CD4-positive, alpha-beta T cell treated with Interleukin-4 for 1 hour (primary cell): ENCODE results near the gene SNAPC1.
"Not testable (repeated sequence)": the region's sequence is repeated elsewhere in the genome, so short reads cannot be mapped to it uniquely, and the experiment has no call there.

Experiments used
- DNase-seq, 2 donors: peaks; one replicate each; pipeline ENCODE4 v3.0.0-alpha.2; 2020 to 2022

SNAPC1 gene, protein sequence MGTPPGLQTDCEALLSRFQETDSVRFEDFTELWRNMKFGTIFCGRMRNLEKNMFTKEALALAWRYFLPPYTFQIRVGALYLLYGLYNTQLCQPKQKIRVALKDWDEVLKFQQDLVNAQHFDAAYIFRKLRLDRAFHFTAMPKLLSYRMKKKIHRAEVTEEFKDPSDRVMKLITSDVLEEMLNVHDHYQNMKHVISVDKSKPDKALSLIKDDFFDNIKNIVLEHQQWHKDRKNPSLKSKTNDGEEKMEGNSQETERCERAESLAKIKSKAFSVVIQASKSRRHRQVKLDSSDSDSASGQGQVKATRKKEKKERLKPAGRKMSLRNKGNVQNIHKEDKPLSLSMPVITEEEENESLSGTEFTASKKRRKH

GRCh38 chr14:61761959-61762786 is at the start of gene SNAPC1:
Gene SNAPC1 (plus strand): TSS chr14:61762420. CDS start chr14:61762461, 41 bp downstream.
- DNase-seq, result peak; percentile 99

- no peak for DNase-seq
Measured at GRCh38 chr14:61713724-61714437, 48.3 kb upstream of the SNAPC1 start.

- DNase-seq, result no peak
Measured at GRCh38 chr14:61716956-61717355, 45.3 kb upstream of the SNAPC1 start.

- DNase-seq, result no peak
Measured at GRCh38 chr14:61718039-61718438, 44.2 kb upstream of the SNAPC1 start.

- peak in 1 of 2 donors; percentile 52 for DNase-seq
Measured at GRCh38 chr14:61719344-61720293, 42.6 kb upstream of the SNAPC1 start.

GRCh38 chr14:61720294-61720661 is 41.9 kb upstream of the SNAPC1 start:
- DNase-seq, result no peak

DNA sequence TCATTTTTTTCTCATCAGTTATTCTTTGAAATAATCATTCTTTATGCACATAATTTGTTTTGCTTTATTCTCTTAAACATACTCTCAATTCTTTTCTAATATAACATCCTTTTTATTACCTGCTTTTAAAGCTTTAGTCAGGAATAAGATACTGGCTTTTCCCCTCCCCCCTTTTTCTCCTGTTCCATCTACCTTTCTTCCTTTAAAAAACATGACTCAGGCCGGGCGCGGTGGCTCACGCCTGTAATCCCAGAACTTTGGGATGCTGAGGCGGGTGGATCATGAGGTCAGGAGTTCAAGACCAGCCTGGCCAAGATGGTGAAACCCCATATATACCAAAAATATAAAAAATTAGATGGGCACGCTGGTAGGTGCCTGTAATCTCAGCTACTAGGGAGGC is 41.5 kb upstream of the SNAPC1 start:
- DNase-seq, result no peak

DNA sequence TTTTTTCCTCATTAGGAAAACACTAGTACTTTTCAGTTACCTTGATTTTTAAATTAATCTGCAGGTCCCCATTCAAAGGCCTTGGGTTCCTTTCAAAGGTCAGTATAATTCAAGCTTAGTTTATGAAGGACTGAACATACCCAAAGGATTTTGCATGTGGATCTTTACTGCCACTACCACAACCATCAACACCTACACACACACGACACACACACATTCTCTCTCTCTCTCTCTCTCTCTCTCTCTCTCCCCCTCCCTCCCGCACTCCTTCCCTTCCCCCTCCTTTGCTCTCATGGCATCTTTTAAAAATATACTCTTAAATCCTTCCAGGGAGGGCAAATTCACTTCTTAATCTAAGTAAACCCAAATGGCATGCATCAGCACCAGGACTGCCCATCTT is 38.1 kb upstream of the SNAPC1 start:
- no peak for DNase-seq

DNA sequence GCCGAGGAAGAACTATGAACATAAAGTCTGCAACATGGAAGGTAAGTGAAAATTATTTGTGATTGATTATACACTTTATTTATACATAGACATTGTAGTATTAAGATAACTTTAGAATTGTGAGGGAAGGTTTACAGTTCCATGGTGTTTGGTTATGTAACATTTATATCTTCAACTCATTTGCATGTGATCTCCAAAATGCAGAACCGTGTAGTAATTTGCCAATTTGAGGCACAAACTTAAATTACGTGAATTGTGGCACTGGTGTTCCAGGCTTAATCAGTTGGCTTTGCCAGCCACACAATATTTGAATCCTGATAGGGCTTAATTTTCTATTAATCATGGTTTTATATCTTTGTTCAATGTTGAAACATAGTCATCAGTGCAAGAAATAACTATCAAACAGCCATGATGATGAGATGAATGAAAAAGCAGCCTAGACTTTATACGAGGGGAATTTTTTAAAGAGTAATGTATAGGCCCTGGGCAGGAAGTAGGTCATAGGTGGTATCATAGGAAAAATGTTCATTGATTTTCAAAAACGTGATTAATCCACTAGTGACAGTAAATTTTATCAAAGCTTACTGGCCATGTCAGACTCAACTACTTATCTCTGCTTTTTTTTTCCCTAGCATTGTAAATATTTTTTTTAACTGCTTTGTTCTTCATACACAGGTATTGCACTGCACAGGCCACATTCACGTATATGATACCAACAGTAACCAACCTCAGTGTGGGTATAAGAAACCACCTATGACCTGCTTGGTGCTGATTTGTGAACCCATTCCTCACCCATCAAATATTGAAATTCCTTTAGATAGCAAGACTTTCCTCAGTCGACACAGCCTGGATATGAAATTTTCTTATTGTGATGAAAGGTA is 35.2 kb upstream of the SNAPC1 start:
- DNase-seq, result no peak

DNA sequence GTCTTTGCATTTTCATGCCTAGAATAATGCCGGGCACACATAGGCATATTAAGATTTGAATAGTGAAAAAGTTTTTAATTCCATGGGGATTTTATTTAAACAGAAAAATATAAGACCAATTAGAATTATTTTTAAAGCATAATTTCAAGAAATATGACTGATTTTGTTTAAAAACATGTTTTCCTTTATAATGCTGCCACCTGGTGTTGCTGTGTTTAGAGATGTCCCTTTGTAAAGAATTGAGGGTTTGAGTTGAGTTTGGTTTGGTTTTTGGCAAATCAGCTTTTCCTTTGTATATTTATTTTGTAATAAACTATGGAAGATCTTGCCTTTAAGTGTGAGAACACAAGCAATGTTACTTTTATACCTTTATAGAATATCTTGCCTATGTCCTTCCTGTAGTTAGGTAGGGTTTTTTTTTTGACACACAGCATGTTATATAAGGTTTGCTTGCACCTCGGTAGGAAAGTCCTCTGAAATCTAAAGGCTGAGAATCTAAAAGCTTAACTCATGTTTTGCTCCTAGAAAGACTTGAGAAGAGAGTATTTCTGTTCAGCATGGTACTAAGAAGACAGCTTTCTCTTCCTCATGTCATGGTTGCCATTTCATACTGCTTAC is 31.4 kb upstream of the SNAPC1 start:
- peak in 1 of 2 donors; percentile 46 for DNase-seq

GRCh38 chr14:61733972-61734371 is 28.2 kb upstream of the SNAPC1 start:
- DNase-seq, result no peak

- no peak for DNase-seq
Measured at GRCh38 chr14:61736751-61737150, 25.5 kb upstream of the SNAPC1 start.

GRCh38 chr14:61737915-61738314 is 24.3 kb upstream of the SNAPC1 start:
- no peak for DNase-seq

DNA sequence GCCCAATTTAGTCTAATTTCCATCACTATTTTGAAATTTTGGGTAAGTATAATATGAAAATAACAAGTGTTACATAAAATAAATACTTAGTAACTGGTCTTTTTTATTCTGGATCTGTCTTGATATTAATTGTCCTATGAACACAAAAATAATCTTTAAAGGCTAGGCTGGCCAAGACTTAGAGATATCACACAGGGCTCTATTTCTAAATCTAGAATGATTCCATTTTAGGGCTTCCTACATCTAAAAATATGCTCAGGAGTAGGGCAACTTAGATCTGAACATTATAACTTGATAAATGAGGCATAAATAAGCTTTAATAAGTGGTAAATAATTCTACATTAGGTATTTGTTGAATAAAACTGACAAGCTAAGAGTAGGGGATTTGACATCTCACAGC is 23.1 kb upstream of the SNAPC1 start:
- no peak for DNase-seq

GRCh38 chr14:61742371-61742770 is 19.8 kb upstream of the SNAPC1 start:
- DNase-seq, result no peak

GRCh38 chr14:61744238-61744637 is 18.0 kb upstream of the SNAPC1 start:
- no peak for DNase-seq

- DNase-seq, result not testable (repeated sequence)
Measured at GRCh38 chr14:61746346-61746745, 15.9 kb upstream of the SNAPC1 start.

GRCh38 chr14:61746881-61747280 is 15.3 kb upstream of the SNAPC1 start:
- no peak for DNase-seq

DNA sequence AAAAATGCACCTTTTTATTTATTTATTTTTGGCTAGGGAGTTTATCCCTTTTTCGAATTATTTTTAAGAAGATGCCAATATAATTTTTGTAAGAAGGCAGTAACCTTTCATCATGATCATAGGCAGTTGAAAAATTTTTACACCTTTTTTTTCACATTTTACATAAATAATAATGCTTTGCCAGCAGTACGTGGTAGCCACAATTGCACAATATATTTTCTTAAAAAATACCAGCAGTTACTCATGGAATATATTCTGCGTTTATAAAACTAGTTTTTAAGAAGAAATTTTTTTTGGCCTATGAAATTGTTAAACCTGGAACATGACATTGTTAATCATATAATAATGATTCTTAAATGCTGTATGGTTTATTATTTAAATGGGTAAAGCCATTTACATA is 14.9 kb upstream of the SNAPC1 start:
- no peak for DNase-seq

GRCh38 chr14:61749264-61749663 is 13.0 kb upstream of the SNAPC1 start:
- no peak for DNase-seq

DNA sequence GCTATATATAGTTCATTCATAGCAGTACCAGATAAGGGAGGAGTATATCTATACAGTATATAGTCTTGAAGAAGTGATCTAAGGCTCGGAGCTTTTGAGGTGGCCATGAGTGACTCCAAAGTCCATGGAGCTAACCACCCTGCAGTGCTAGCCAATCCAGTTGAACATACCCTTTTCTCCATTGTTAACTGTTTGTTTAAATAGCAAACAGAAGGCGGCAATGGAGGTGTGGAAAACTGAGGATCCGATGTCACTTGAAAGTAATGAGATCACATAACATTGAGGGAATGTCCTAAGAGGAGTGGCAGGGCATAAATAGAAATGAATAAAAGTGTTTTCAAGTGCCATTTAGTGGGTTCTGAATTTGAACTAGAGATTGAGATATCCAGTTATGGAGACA is 12.4 kb upstream of the SNAPC1 start:
- DNase-seq, result no peak
